ENCODE measurements around the gene PMPCA. TPM values are rescaled to one million over a fixed set of nuclear protein-coding genes. Genes with fewer than 3 reads are reported as not detected.
"Not testable (repeated sequence)": the region's sequence is repeated elsewhere in the genome, so short reads cannot be mapped to it uniquely, and the experiment has no call there.

The PMPCA gene
- total RNA-seq, 1 donor from 2014 or later: 55.5 TPM

DNA sequence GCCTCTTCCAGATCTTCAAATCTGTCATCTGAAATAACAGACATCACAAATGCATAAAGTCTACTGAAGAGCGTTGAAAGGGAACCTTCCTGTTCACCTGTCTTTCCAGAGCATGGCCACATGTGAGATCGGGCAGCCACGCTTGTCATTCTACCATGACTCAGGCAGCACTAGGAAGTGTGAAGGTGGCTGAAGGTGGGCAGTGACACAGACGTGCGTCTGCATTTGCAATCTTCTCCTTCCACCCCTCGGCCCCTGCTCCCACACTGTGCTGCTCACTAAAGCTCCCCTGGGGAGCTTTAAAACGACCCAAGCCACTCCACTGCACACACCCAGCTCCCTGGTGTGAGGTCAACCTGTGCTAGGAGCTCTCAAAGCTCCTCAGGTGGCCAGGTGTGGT lies 2.5 kb upstream of the PMPCA start:
- DNase-seq (ENCODE audit: extremely low read depth, low read depth, low spot score): no peak

DNA sequence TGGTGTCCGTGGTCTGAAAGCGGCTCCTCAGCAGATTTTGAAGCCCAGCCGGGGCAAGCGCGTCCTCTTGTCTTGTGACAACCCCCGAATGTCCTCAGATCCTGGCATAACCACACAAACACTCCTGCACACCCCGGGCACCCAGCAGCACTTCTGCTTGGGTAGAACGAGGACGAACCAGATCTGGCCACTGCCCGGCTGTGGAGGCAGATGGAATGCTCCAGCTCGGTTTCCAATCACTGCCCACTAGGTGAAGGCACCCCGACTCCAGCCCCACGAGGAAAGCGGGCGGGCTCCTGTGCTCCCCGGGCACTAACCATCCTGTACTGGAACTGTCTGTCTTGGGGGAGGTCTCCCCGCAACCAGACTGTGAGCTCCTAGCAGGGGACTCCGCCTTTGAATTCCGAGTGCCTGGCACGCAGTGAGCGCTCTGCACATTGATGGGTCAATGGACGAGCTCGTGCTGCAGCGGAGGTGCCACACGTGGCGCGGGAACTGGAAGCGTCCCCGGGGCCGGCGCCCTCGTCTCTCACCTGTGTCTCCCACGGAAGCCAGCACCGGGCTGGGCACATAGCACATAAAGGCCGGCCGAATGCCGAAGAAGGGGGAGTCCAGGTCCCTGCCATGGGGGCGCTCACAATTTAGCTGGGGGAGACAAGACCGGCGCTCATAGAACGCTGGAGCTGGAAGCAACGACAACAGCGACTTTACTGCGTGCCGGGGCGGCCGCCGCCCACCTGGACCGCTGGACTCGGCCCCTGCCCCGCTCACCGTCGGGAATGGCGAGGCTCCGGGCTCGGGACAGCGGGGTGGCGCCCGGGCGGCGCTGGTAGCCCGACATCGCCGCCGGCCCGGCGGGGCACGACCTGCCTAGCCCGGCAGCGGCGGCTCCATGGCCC lies 652 bp upstream of the PMPCA start:
- DNase-seq (ENCODE audit: extremely low read depth, low read depth, low spot score): no peak

DNA sequence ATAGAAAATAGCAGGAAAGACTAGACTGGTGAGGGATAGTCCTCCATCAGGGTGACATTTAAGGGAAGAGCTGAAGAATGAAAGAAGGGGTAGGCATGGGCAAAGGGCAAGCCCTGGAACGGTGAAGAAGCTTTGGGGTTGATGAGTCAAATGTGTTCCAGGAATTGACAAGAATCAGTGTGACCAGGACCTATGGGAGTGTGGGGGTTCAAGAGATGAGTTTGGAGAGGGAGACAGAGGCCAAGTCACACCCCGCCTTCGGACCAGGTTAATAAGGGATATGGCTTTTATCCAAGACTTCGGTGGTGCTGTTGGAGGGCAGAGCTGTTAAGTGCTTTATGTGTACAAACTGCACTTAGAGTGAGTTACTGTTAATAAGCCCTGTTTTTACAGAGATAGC lies 920 bp downstream of the PMPCA start:
- no peak for DNase-seq (ENCODE audit: extremely low read depth, low read depth, low spot score)

DNA sequence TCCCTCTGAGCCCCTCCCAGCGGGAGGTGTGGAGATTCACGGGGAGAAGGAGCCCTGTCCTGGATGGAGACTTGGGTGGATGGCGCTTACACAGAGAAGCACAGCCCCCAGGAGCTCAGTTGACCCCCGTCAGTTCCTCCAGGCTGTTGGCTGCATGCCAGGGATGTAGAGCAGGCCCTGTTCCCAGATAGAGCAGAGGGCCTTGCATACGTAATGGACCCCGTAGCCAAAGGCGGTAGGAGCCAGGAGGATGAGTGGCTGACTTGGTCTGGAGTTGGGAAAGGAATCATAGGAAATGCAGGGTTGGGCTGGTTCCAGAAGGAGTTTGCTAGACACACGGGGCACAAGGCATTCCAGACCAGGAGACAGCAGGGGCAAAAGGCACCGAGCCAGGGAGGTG lies 2.5 kb downstream of the PMPCA start:
- DNase-seq (ENCODE audit: extremely low read depth, low read depth, low spot score): no peak

DNA sequence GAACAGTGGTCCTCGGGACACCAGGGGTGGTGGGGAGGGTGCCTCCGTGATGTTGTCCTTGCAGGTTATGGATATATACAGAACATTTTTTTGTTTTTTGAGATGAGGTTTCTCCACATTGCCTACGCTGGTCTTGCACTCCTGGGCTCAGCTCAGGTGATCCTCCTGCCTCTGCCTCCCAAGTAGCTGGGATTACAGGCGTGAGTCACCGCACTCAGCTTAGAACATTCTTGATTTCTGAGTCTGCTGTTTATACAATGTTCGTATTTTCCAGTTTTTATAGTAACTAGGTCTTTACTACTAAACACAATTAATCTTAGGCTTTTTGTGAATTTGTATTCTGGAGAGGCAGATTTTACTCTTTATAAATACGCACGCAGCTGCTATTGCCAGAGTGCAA lies 6.0 kb downstream of the PMPCA start:
- DNase-seq (ENCODE audit: extremely low read depth, low read depth, low spot score): no peak

DNA sequence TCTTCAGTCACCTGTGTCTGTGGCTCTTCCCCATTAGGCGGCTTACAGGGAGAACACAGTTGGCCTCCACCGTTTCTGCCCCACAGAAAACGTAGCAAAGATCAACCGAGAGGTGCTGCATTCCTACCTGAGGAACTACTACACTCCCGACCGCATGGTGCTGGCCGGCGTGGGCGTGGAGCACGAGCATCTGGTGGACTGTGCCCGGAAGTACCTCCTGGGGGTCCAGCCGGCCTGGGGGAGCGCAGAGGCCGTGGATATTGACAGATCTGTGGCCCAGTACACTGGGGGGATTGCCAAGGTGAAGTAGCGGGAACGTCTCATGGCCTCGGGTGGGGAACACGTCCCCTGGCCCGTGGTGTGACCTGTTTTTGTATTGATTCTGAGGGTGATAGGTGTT lies 6.5 kb downstream of the PMPCA start:
- DNase-seq (ENCODE audit: extremely low read depth, low read depth, low spot score): no peak

DNA sequence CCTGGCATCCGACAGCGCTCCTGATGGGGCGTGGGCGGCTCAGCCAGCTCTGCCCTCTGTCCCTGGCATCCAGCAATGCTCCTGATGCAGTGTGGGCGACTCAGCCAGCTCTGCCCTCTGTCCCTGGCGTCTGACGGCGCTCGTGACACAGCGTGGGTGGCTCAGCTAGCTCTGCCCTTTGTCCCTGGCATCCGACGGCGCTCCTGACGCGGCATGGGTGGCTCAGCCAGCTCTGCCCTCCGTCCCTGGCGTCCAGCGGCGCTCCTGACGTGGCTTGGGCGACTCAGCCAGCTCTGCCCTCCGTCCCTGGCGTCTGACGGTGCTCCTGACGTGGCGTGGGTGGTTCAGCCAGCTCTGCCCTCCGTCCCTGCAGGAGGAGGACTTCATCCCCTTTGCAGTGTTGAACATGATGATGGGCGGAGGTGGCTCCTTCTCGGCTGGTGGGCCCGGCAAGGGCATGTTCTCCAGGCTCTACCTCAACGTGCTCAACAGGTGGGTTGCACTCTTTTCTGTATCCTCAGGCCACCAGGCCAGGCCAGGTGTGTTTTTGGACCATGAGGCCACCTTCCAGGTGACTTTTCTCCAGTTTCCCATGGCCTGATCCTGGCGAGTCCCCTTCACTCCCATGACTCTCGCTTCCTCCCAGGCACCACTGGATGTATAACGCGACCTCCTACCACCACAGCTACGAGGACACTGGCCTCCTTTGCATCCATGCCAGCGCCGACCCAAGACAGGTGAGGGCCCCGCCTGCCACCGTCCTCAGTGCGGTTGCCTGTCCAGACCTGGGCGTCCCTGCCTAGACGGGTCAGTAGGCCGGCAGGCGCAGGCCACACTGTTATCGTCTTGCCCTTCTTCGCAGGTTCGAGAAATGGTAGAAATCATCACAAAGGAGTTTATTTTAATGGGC lies 8.0 kb downstream of the PMPCA start:
- no peak for DNase-seq (ENCODE audit: extremely low read depth, low read depth, low spot score)

DNA sequence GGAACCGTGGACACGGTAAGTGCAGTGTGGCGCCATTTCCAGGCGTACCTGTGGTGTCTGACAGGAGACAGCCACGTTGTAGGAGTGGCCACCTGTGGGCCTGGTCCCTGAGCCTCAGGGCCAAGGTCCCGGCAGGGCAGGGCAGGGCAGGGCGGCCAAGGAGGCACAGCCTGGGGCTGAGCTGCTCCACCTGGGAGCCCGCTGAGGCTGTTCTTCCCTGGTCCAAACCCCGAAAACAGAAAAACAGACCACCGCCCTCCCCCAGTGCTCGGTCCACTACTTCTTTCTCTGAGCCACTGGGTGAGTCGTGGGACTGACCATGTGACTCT lies 8.6 kb downstream of the PMPCA start:
- no peak for DNase-seq (ENCODE audit: extremely low read depth, low read depth, low spot score)

DNA sequence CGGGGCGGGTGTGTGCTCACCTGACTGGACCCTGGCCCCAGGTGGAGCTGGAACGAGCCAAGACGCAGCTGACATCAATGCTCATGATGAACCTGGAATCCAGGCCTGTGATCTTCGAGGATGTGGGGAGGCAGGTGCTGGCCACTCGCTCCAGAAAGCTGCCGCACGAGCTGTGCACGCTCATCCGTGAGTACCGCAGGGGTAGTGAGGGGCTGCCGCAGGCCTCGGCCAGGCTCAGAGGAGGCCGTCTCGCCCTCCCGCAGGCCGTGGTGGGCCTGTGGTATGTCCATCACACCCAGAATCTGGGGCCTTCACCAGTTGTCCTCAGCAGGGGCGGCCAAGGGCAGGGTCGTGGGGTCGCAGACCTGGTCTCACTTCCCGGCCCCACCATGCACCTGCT lies 11.3 kb downstream of the PMPCA start:
- DNase-seq (ENCODE audit: extremely low read depth, low read depth, low spot score): no peak

DNA sequence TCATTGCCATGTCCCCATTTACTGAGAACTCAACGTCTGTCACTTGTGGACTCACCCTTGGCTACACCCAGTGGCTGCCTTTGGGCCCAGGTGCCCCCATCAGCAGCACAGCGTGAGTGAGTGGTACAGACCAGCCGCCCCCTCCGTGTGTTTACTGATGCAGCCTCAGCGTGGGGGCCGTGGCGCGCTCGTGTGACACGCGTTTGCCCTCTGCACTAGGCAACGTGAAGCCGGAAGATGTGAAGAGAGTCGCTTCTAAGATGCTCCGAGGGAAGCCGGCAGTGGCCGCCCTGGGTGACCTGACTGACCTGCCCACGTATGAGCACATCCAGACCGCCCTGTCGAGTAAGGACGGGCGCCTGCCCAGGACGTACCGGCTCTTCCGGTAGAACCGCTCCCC lies 12.4 kb downstream of the PMPCA start:
- DNase-seq (ENCODE audit: extremely low read depth, low read depth, low spot score): no peak

DNA sequence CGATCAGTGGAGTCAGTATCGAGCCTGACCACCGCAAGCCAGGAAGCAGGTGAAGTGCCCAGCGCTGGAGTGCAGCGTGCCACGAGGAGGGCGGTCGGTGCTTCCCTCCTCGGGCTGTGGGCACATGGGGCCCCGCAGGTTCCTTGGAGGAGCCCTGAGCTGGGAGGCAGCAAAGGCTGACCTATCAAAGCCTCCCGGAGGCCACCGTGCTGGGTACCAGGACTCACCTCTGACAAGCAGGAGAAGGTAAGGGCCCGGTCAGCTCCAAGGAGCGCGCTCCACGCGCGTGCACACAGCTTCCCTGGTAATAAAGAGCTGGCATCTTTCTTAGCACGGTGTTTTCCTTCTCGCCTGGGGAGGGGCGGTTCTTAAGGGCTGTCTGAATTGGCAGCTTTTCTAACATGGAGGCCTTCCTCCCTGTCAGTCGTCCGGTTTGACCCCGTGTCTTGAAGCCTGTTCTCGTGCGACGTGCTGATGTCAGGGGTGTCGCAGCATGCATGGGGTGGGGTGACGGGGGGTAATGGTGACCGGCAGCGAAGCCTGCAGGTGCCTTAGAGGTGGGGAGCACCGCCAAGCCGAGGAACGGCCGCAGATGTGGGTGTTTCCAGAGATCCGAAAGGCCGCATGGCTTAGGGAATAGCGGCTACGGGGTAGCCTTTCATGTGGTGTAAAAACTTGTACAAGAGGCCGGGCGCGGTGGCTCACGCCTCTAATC lies 13.1 kb downstream of the PMPCA start:
- no peak for DNase-seq (ENCODE audit: extremely low read depth, low read depth, low spot score)

DNA sequence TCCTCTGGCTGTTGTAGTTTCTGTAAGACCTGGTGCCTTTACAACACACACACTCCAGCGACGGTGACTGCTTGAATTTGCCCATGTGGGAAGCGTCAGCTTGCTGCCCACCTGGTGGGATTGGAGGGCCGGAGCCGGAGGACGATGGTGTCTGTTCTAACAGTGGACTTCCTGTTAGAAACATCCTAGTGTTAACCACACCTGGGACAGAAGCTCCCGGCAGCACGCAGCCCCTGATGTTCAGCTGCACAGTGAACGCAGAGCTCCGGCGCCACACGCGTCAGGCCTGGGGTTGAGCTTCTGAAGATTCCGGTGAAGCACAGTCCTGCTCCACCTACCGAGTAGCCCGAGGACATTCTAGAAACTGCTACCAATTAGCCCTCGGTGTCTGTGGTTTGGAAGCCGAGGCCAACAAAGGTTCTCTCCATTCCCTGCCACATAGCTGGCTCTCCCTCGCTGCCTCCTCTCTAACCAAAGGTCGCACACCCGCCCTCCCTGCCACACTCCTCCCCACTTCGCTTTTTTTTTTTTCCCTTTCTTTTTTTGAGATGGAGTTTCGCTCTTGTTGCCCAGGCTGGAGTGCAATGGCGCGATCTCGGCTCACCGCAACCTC lies 14.4 kb downstream of the PMPCA start:
- DNase-seq (ENCODE audit: extremely low read depth, low read depth, low spot score): no peak

DNA sequence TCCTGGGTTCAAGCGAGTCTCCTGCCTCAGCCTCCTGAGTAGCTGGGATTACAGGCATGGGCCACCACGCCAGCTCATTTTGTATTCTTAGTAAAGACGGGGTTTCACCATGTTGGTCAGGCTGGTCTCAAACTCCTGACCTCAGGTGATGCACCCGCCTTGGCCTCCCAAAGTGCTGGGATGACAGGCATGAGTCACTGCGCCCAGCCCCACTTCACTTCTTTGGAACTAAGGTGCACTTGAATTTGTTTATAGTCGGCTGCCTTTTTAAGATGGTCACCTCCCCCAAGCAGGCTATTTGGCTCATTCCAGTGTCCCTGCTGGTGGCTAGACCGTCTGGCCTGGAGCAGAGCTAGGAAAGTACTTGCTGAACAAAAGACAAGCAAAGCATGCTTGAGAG lies 14.9 kb downstream of the PMPCA start:
- DNase-seq (ENCODE audit: extremely low read depth, low read depth, low spot score): not testable (repeated sequence)

DNA sequence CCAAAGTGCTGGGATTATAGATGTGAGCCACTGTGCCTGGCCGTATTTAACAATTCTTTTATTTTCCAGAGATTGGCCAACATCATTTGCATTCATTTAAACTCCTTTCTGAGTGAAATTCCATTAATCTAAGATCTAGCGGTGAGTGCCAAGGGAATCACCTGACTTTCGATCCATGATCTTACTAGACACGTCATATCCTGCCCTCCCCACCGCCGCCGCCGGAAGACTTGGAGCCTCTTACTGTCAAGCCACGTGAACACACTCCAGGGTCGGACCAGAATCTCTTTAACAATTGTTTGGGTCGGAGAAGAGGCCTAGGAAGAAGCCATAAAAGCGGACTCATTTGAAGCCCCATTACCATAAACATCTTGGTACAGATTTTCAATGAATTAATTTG lies 16.3 kb downstream of the PMPCA start:
- DNase-seq (ENCODE audit: extremely low read depth, low read depth, low spot score): no peak

DNA sequence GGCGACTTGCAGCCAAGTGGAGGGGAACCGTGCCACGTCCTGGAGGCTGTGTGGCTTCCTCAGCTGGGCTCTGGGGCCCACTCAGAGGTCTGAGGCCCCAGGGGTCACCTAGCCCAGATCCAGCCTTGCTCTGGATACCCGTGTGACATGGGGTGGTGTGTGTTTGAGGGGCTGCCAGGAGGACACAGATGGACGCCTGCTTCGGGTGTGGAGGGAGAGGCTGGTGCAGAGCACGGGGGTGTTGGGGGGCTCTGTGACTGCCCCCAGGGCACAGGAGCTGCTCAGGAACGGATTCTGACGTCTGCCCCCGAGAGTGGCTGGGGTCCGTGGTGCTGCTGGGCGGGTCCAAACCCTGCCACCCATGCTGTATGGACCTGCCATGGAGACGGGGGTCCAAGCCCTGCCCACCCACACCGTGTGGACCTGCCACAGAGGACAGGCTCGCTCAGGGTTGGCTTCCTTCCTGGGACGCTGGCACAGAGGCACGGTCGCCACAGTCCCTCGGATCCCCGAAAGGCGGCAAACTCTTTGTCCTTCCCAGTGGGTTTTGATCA lies 18.7 kb downstream of the PMPCA start:
- no peak for DNase-seq (ENCODE audit: extremely low read depth, low read depth, low spot score)

DNA sequence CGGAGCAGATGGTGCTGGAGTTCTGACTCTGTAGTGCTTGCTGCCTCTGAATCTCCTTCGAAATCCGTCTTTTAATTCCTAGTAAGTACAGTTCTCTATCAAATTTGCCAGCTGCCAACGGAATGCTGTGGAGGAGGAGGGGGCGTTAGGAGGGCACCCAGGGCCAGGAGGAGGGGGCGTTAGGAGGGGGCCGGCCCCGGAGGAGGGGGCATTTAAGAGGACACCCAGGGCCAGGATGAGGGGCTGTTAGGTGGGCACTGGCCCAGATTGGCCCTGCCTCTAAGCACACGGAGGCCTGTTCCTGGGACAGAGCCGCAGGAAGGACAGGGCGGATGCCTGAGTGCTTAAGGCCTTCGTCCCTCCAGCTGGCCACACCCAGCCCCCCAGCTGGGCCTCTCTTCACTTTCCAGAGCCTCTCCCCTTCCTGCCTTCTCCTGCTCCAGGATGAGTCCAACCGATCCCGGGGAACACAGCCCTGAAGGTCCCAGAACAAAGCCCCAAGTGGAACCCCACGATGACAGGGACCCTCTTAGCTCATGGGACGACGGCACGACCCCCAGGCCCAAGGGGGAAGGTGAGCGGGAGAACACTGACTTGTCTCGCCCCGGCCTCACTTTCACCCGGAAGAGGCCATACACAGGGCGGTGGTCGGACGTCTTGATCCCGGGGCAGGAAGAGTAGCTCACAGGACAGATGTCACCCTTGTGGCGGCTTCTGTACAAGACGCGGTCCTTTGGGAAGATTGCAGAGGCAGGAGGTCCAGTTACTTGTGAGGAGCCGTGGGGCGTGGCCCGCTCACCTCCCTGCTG lies 19.4 kb downstream of the PMPCA start:
- no peak for DNase-seq (ENCODE audit: extremely low read depth, low read depth, low spot score)

DNA sequence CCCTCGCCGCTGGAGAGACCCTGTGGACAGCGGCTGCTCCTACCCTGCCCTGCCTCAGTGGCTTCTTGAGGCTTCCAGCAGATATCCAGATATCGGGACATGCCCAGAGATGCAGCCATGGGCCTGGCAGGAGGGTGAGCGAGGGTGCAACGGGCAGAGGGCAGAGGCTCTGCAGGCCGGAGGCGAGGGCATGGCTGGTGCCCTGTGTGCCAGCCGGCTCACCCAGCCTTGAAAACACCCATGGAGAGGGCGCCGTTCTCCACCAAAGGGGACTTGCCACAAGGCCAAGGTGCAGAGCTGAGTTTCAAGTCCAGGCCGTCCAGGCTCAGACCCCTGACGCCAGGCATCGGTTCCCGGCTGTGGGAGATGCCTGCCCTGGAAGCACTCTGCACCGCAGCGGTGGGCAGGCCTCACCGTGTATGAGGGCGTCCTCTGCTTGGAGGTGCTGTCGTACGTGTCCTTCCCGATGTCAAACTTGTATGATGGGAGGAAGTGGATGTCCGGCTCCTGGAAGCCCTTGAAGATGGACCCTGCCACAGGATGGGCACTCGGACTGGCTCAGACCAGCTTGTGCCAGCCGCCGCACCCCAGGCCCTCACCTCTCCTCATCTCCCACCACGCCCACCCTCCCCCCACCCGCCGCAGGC lies 20.3 kb downstream of the PMPCA start:
- no peak for DNase-seq (ENCODE audit: extremely low read depth, low read depth, low spot score)

DNA sequence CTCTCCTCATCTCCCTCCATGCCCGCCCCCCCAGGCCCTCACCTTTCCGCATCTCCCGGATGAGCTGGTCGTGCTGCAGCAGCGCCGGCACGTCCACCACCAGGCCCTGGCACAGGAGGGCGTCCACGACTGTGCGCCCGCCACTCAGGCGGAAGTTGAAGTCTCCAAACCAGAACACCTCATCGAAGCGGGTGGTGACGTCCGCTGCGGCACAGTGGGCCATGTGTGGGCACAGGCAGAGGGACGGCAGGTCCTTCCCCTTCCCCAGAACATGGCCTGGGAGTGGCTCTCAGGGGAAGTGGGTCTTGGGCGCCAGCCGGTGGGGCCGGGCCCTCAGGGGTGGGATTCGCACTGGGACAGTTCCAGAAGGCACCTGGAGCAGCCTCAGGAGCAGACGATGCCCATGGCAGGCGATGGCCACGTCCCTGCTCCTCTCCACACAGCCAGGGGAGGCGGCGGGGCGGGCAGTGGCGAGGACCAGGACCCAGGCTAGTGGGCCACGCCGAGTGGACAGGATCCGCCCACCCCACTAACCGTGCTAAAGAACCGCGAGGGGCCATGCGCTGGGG lies 21.4 kb downstream of the PMPCA start:
- no peak for DNase-seq (ENCODE audit: extremely low read depth, low read depth, low spot score)

DNA sequence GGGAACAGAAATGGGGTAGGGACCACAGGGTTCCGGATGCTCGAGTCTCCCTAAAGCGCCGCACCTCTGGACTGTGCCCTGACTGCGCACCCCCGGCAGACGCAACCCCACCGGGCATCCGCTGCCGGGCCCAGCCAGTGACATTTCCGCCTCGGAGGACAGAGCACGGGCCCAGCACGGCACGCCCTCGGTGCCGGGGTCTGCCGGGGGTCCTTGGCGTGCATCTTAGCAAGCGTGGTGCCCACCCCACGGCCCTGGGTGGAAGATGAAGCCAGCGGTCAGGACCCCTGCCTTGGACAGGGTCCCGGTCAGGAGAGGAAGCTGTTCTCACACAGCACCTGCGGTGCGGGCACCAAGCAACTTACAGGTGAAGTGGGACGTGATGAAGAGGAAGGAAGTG lies 22.1 kb downstream of the PMPCA start:
- no peak for DNase-seq (ENCODE audit: extremely low read depth, low read depth, low spot score)
